Karpas-422 (cell line): Measurements from ENCODE around the gene TSC22D3. TPM values are rescaled to one million over a fixed set of nuclear protein-coding genes. Genes with fewer than 3 reads are reported as not detected.

ENCODE experiments used
- DNase-seq: peaks from one replicate; pipeline ENCODE4 v3.0.0-alpha.2; 2015
- H2AFZ ChIP-seq: fragments of 200-600 bp; sonication (generic); 2 replicates; pipeline ENCODE4 v1.6.1; 2014; ENCODE audit warnings: antibody characterized with exemption, low read length, mixed read lengths
- H3K27ac ChIP-seq: fragments of 200-600 bp; sonication (generic); 2 replicates; pipeline ENCODE4 v1.5.1; 2014; ENCODE audit warnings: mild to moderate bottlenecking, low read length, moderate library complexity
- H3K27me3 ChIP-seq: fragments of 200-600 bp; sonication (generic); 2 replicates; pipeline ENCODE4 v1.6.1; 2014; ENCODE audit warnings: low read length, mixed read lengths
- H3K36me3 ChIP-seq: fragments of 200-600 bp; sonication (generic); 2 replicates; pipeline ENCODE4 v1.6.1; 2014; ENCODE audit warnings: low read length, mixed read lengths; ENCODE audit not compliant: insufficient read depth
- H3K4me1 ChIP-seq: fragments of 200-600 bp; sonication (generic); 2 replicates; pipeline ENCODE4 v1.6.1; 2014; ENCODE audit warnings: mild to moderate bottlenecking, low read length, mixed read lengths
- H3K4me2 ChIP-seq: fragments of 200-600 bp; sonication (generic); 2 replicates; pipeline ENCODE4 v1.6.1; 2014; ENCODE audit warnings: low read length, low read depth, mild to moderate bottlenecking; ENCODE audit not compliant: poor library complexity, severe bottlenecking
- H3K4me3 ChIP-seq: fragments of 200-600 bp; sonication (generic); 2 replicates; pipeline ENCODE4 v1.5.1; 2014; ENCODE audit warnings: mild to moderate bottlenecking, antibody characterized with exemption, low read length, mixed read lengths
- H3K79me2 ChIP-seq: fragments of 200-600 bp; sonication (generic); 2 replicates; pipeline ENCODE4 v1.6.1; 2014; ENCODE audit warnings: mild to moderate bottlenecking, low read length, mixed read lengths
- H3K9ac ChIP-seq: fragments of 200-600 bp; sonication (generic); 2 replicates; pipeline ENCODE4 v1.6.0; 2014; ENCODE audit warnings: low read length
- H3K9me2 ChIP-seq: fragments of 200-600 bp; sonication (generic), shearing (Covaris generic); replicated peaks from 2 replicates; pipeline ENCODE4 v1.6.0; 2014; ENCODE audit warnings: mild to moderate bottlenecking, low read length, moderate library complexity; ENCODE audit not compliant: insufficient read depth
- H3K9me3 ChIP-seq: fragments of 300-700, 200-600 bp; sonication (generic); 2 replicates; pipeline ENCODE4 v1.6.1; 2014; ENCODE audit warnings: low read length, mixed read lengths
- H4K20me1 ChIP-seq: fragments of 200-600 bp; sonication (generic); 2 replicates; pipeline ENCODE4 v1.6.1; 2014; ENCODE audit warnings: mild to moderate bottlenecking, antibody characterized with exemption, low read length, low read depth; ENCODE audit not compliant: insufficient read depth
- total RNA-seq: library from RNA; depleted of rRNA; stranded (reverse); fragments of >200 nt; shearing (Covaris generic); gene quantifications from 2 replicates; pipeline ENCODE4 v1.2.3, GENCODE V29; 2014; ENCODE audit warnings: low replicate concordance

The TSC22D3 gene
- total RNA-seq, 1 experiment from 2014 or later = 266 TPM

DNA sequence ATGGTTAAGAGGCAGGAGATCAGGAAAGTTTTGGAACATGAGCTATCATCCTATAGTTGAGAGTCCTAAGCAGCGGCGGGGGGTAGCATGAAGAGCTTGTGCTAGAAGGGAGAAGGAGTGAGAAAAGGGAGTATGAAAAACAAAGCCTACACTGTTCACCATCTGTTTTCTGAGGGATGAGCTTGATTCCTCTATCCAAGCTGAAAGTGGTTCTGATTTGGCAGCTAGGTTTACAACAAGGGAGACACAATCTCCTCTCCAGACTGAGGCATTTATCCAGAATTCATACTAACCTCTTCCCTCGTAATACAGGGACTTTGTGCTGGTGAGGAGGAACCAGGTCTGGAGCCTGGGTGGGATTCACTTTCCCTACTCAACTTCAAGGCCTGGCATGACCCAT is 23.5 kb downstream of the TSC22D3 start:
- Histone ChIP-seq H3K4me2 (no peak overlapping the region), H3K4me1 (peaks cover 5% of the 10 kb centered on the region), H3K9me3 (no peaks in the 10 kb centered on the region), H3K79me2 (no peaks in the 10 kb centered on the region), H3K36me3 (no peaks in the 10 kb centered on the region), H3K4me3 (no peak overlapping the region), H3K27ac (no peak overlapping the region), H3K27me3 (no peaks in the 10 kb centered on the region), H2AFZ (no peak overlapping the region), H3K9ac (no peak overlapping the region), H4K20me1 (no peaks in the 10 kb centered on the region), H3K9me2 (no peaks in the 10 kb centered on the region)
- DNase-seq = no peak

DNA sequence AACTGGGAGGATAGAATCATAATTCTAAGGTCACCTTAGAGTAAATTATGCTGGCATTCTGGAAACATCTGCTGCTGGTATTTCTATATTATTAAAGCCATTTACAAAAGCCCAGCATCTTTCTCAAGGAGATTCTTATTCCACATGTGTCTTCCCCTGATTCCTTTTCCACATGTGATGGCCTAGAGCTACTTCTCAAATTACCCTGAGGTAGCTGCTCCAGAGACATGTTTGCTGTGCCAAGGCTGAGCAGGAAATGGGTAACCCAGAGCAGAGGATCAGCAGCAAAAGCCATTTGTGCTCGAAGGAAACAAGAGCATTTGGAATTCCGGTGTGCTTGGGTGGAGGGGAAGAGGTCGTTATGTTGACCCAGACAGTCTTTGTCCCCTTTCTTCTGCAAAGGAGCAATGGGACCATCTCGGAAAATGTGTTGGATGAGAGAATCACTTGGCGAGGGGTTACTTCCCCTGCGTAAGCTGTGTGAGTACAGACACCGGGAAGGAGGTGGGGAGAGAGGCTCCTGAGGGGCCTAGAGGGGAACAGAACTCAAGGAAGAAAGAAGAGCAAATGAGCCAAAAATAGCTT is 24.6 kb downstream of the TSC22D3 start:
- no peaks in the 10 kb centered on the region for H3K9me3 ChIP-seq
- no peaks in the 10 kb centered on the region for H3K27me3 ChIP-seq
- no peaks in the 10 kb centered on the region for H3K9me2 ChIP-seq
- H4K20me1 ChIP-seq = no peaks in the 10 kb centered on the region
- H3K36me3 ChIP-seq = no peaks in the 10 kb centered on the region
- H3K27ac ChIP-seq = no peak overlapping the region
- no peak overlapping the region for H3K4me2 ChIP-seq
- no peaks in the 10 kb centered on the region for H3K79me2 ChIP-seq
- DNase-seq = no peak
- H3K4me3 ChIP-seq = no peak overlapping the region
- peaks cover 5% of the 10 kb centered on the region for H3K4me1 ChIP-seq
- no peak overlapping the region for H3K9ac ChIP-seq
- no peak overlapping the region for H2AFZ ChIP-seq

GRCh38 chrX:107750263-107750662 is 25.3 kb downstream of the TSC22D3 start:
- Histone ChIP-seq H3K9me2 (no peaks in the 10 kb centered on the region), H3K36me3 (no peaks in the 10 kb centered on the region), H4K20me1 (no peaks in the 10 kb centered on the region), H3K79me2 (no peaks in the 10 kb centered on the region), H3K9me3 (no peaks in the 10 kb centered on the region), H3K4me2 (no peak overlapping the region), H3K4me3 (no peak overlapping the region), H3K4me1 (peaks cover 5% of the 10 kb centered on the region), H3K27me3 (no peaks in the 10 kb centered on the region), H2AFZ (no peak overlapping the region), H3K27ac (no peak overlapping the region), H3K9ac (no peak overlapping the region)
- no peak for DNase-seq

GRCh38 chrX:107748506-107748905 is 27.1 kb downstream of the TSC22D3 start:
- no peaks in the 10 kb centered on the region for H3K9me3 ChIP-seq
- H2AFZ ChIP-seq = no peak overlapping the region
- no peaks in the 10 kb centered on the region for H4K20me1 ChIP-seq
- no peak overlapping the region for H3K4me3 ChIP-seq
- DNase-seq = no peak
- H3K79me2 ChIP-seq = no peaks in the 10 kb centered on the region
- H3K4me2 ChIP-seq = no peak overlapping the region
- peaks cover 5% of the 10 kb centered on the region for H3K4me1 ChIP-seq
- no peak overlapping the region for H3K9ac ChIP-seq
- no peaks in the 10 kb centered on the region for H3K9me2 ChIP-seq
- no peak overlapping the region for H3K27ac ChIP-seq
- H3K36me3 ChIP-seq = no peaks in the 10 kb centered on the region
- H3K27me3 ChIP-seq = no peaks in the 10 kb centered on the region

DNA sequence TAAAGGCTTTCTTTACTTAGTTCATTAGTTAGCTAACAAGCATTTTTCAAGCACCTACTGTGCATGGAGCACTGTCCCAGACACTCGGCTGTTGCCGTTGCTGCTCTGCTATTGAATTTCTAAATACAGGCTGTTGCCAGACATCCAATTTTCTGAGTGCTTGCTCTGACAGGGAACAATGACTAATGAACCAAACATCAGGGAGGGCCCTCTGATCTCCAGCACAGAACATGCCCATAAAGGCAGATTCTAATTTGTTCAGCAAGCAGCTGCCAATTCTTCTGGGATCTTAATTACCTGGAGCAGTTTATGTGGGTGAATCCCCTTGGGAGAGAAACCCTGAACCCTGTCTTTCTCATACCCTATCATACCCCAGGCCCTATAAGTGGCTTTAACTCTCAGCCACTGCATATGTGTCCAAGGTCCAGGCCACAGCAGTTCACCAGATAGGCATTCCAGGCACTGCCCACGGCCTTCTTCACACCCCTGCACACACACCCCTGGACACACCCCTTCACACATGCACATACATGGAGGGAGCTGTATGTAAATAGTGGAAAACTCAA is 27.9 kb downstream of the TSC22D3 start:
- Histone ChIP-seq H3K27me3 (no peaks in the 10 kb centered on the region), H4K20me1 (no peaks in the 10 kb centered on the region), H3K36me3 (no peaks in the 10 kb centered on the region), H2AFZ (no peak overlapping the region), H3K9ac (no peak overlapping the region), H3K4me2 (no peak overlapping the region), H3K27ac (no peak overlapping the region), H3K9me2 (no peaks in the 10 kb centered on the region), H3K4me1 (peaks cover 5% of the 10 kb centered on the region), H3K79me2 (no peaks in the 10 kb centered on the region), H3K4me3 (no peak overlapping the region), H3K9me3 (no peaks in the 10 kb centered on the region)
- no peak for DNase-seq

DNA sequence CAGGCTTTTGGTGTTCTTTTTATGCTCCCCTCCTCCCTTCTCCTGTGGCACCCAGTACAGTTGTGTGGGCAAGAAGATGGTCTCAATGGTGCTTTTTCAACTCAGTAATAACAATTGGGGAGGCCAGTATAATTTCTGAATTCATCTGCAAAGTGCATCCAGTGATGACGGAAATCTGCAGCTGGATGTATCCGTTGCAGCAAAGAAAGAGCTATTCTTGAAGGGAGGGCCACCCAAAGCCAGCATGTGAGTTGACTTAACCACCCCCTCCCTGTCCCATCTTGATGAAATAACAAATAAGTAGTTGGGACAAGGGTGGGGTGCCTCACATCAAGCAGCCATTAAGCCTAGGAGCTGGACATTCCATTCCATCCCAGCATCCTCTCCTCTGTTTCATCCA is 30.7 kb downstream of the TSC22D3 start:
- peaks cover 5% of the 10 kb centered on the region for H3K4me1 ChIP-seq

GRCh38 chrX:107743995-107744394 is 31.6 kb downstream of the TSC22D3 start:
- H3K9ac ChIP-seq = no peak overlapping the region
- no peak overlapping the region for H2AFZ ChIP-seq
- no peak overlapping the region for H3K4me2 ChIP-seq
- H3K79me2 ChIP-seq = no peaks in the 10 kb centered on the region
- no peaks in the 10 kb centered on the region for H3K9me3 ChIP-seq
- no peak for DNase-seq
- H3K27ac ChIP-seq = no peak overlapping the region
- peaks cover 5% of the 10 kb centered on the region for H3K4me1 ChIP-seq
- no peaks in the 10 kb centered on the region for H3K9me2 ChIP-seq
- H4K20me1 ChIP-seq = no peaks in the 10 kb centered on the region
- no peaks in the 10 kb centered on the region for H3K36me3 ChIP-seq
- no peak overlapping the region for H3K4me3 ChIP-seq
- H3K27me3 ChIP-seq = no peaks in the 10 kb centered on the region

More for the DNA sequence above, 30.7 kb downstream of the TSC22D3 start:
- H2AFZ ChIP-seq = no peak overlapping the region
- DNase-seq = no peak
- no peak overlapping the region for H3K4me2 ChIP-seq
- no peak overlapping the region for H3K4me3 ChIP-seq
- no peaks in the 10 kb centered on the region for H4K20me1 ChIP-seq
- H3K36me3 ChIP-seq = no peaks in the 10 kb centered on the region
- H3K9ac ChIP-seq = no peak overlapping the region
- no peaks in the 10 kb centered on the region for H3K79me2 ChIP-seq
- no peaks in the 10 kb centered on the region for H3K27me3 ChIP-seq
- no peaks in the 10 kb centered on the region for H3K9me2 ChIP-seq
- no peaks in the 10 kb centered on the region for H3K9me3 ChIP-seq
- H3K27ac ChIP-seq = no peak overlapping the region

GRCh38 chrX:107742700-107743191 is 32.8 kb downstream of the TSC22D3 start:
- Histone ChIP-seq H3K9me2 (no peaks in the 10 kb centered on the region), H3K27ac (no peak overlapping the region), H2AFZ (no peak overlapping the region), H3K4me2 (no peak overlapping the region), H3K79me2 (no peaks in the 10 kb centered on the region), H3K36me3 (no peaks in the 10 kb centered on the region), H4K20me1 (no peaks in the 10 kb centered on the region), H3K9me3 (no peaks in the 10 kb centered on the region), H3K4me3 (no peak overlapping the region), H3K27me3 (no peaks in the 10 kb centered on the region), H3K9ac (no peak overlapping the region), H3K4me1 (no peaks in the 10 kb centered on the region; the same call in 1 of the 2 replicates)
- DNase-seq = no peak
